HepG2 (cell line): ENCODE measurements around the gene ZKSCAN3. TPM values are rescaled to one million over a fixed set of nuclear protein-coding genes. Genes with fewer than 3 reads are reported as not detected.

Source experiments
- FOSL2 ChIP-seq: sonication (generic); formaldehyde crosslinking; IDR thresholded peaks from 2 replicates; pipeline ENCODE4 v1.4.0; 2020; ENCODE audit warnings: missing genetic modification reagents
- GMEB1 ChIP-seq: sonication (generic); formaldehyde crosslinking; IDR thresholded peaks from 2 replicates; pipeline ENCODE4 v1.5.1; 2020; ENCODE audit warnings: missing genetic modification reagents, mild to moderate bottlenecking, borderline replicate concordance
- HNF4G ChIP-seq, 2 experiments: sonication (generic) in 1 of 2; formaldehyde crosslinking in 1 of 2; IDR thresholded peaks; 2 replicates each; pipeline versions ENCODE4 v1.4.0 to v1.6.1; 2011 to 2020; ENCODE audit warnings: borderline replicate concordance in 2 of 2, low read depth in 2 of 2, mild to moderate bottlenecking in 2 of 2, low read length in 1 of 2, missing genetic modification reagents in 1 of 2, moderate library complexity in 1 of 2
- JUND ChIP-seq: sonication (generic); formaldehyde crosslinking; IDR thresholded peaks from 2 replicates; pipeline ENCODE4 v1.8.0; 2022; ENCODE audit warnings: mild to moderate bottlenecking, missing genetic modification reagents
- MLLT10 ChIP-seq: sonication (generic); formaldehyde crosslinking; IDR thresholded peaks from 2 replicates; pipeline ENCODE4 v1.4.0; 2020; ENCODE audit warnings: missing genetic modification reagents
- MZF1 ChIP-seq: sonication (generic); formaldehyde crosslinking; IDR thresholded peaks from 2 replicates; pipeline ENCODE4 v1.8.1; 2023; ENCODE audit warnings: mild to moderate bottlenecking, missing genetic modification reagents, borderline replicate concordance
- NFIB ChIP-seq: sonication (generic); formaldehyde crosslinking; IDR thresholded peaks from 2 replicates; pipeline ENCODE4 v1.9.0; 2021; ENCODE audit warnings: missing genetic modification reagents, mild to moderate bottlenecking, borderline replicate concordance
- NONO ChIP-seq, 2 experiments: fragments of 450-650 bp in 1 of 2; sonication (generic) in 1 of 2; formaldehyde crosslinking in 1 of 2; IDR thresholded peaks in 1 of 2; conservative IDR thresholded peaks in 1 of 2; 2 replicates each; pipeline versions ENCODE4 v1.6.1 to v1.8.0; 2017 to 2022; ENCODE audit warnings: mild to moderate bottlenecking in 1 of 2, missing genetic modification reagents in 1 of 2, moderate library complexity in 1 of 2
- REPIN1 ChIP-seq: sonication (generic); formaldehyde crosslinking; IDR thresholded peaks from 2 replicates; pipeline ENCODE4 v1.8.0; 2022; ENCODE audit warnings: missing genetic modification reagents, low read depth, mild to moderate bottlenecking, borderline replicate concordance
- SCMH1 ChIP-seq: sonication (generic); formaldehyde crosslinking; IDR thresholded peaks from 2 replicates; pipeline ENCODE4 v1.9.0; 2021; ENCODE audit warnings: missing genetic modification reagents, mild to moderate bottlenecking, borderline replicate concordance
- TOPORS ChIP-seq: sonication (generic); formaldehyde crosslinking; IDR thresholded peaks from 2 replicates; pipeline ENCODE4 v1.8.0; 2023; ENCODE audit warnings: mild to moderate bottlenecking, missing genetic modification reagents
- ZBTB10 ChIP-seq: sonication (generic); formaldehyde crosslinking; IDR thresholded peaks from 2 replicates; pipeline ENCODE4 v1.4.0; 2020; ENCODE audit warnings: missing genetic modification reagents, borderline replicate concordance
- ZIK1 ChIP-seq: sonication (generic); formaldehyde crosslinking; IDR thresholded peaks from 2 replicates; pipeline ENCODE4 v1.5.0; 2020; ENCODE audit warnings: mild to moderate bottlenecking, low read depth, missing genetic modification reagents, borderline replicate concordance
- ZMAT3 ChIP-seq: sonication (generic); formaldehyde crosslinking; conservative IDR thresholded peaks from 2 replicates; pipeline ENCODE4 v1.7.0; 2021; ENCODE audit warnings: missing genetic modification reagents
- ZMYM4 ChIP-seq: sonication (generic); formaldehyde crosslinking; IDR thresholded peaks from 2 replicates; pipeline ENCODE4 v1.8.1; 2023; ENCODE audit warnings: mild to moderate bottlenecking, missing genetic modification reagents
- ZNF121 ChIP-seq: sonication (generic); formaldehyde crosslinking; IDR thresholded peaks from 2 replicates; pipeline ENCODE4 v1.5.0; 2020; ENCODE audit warnings: mild to moderate bottlenecking, missing genetic modification reagents
- ZNF235 ChIP-seq: sonication (generic); formaldehyde crosslinking; IDR thresholded peaks from 2 replicates; pipeline ENCODE4 v1.8.1; 2023; ENCODE audit warnings: mild to moderate bottlenecking, missing genetic modification reagents, borderline replicate concordance
- ZNF343 ChIP-seq: sonication (generic); formaldehyde crosslinking; IDR thresholded peaks from 2 replicates; pipeline ENCODE4 v1.4.0; 2020; ENCODE audit warnings: mild to moderate bottlenecking, missing genetic modification reagents
- ZNF430 ChIP-seq: sonication (generic); formaldehyde crosslinking; IDR thresholded peaks from 2 replicates; pipeline ENCODE4 v1.9.0; 2021; ENCODE audit warnings: mild to moderate bottlenecking, missing genetic modification reagents
- ZNF709 ChIP-seq: sonication (generic); formaldehyde crosslinking; IDR thresholded peaks from 2 replicates; pipeline ENCODE4 v1.5.0; 2020; ENCODE audit warnings: mild to moderate bottlenecking, missing genetic modification reagents
- polyA plus RNA-seq, 8 experiments: library from polyadenylated mRNA; depleted of rRNA in 3 of 8; stranded (reverse) in 7 of 8; unstranded in 1 of 8; fragments of >200 nt; fragmentation: Illumina TruSeq in 4 of 8; extraction: Trizol in 4 of 8; gene quantifications; 2 replicates each; pipeline versions ENCODE4 v1.2.1 to v1.2.3, GENCODE V29; 2011 to 2016; ENCODE audit warnings: low read depth in 4 of 8, missing spikeins in 1 of 8, mixed read lengths in 1 of 8; ENCODE audit not compliant: insufficient read depth in 1 of 8
- total RNA-seq, 5 experiments: library from RNA; depleted of rRNA; stranded (reverse); fragments of >200 nt; fragmentation: Illumina TruSeq; extraction: Trizol; gene quantifications; 2 replicates each; pipeline ENCODE4 v1.2.3, GENCODE V29; 2016; ENCODE audit warnings: low read depth in 1 of 5
- TF ChIP-seq, protein P1 (sequence below), 2 experiments: sonication (generic) in 1 of 2; formaldehyde crosslinking in 1 of 2; IDR thresholded peaks; 2 replicates each; pipeline versions ENCODE4 v1.5.1 to v1.6.1; 2011 to 2020; ENCODE audit warnings: borderline replicate concordance in 1 of 2, low read depth in 1 of 2, low read length in 1 of 2, mild to moderate bottlenecking in 1 of 2, missing genetic modification reagents in 1 of 2, moderate library complexity in 1 of 2

The ZKSCAN3 gene
- total and polyA plus RNA-seq, 2 of the 13 experiments (the other 11 are each of a cell fraction or from before 2014, with no cell fraction given) = 3.3 to 7.4 TPM

GRCh38 chr6:28399350-28400121 is 49.8 kb downstream of the ZKSCAN3 start, which contains the start of gene ZSCAN12 (continued):
- no peak for TF ChIP-seq NFIB (CRISPR knock-in tag)
- TF ChIP-seq TOPORS (CRISPR knock-in tag) = peak; percentile 80; the same call in 1 of the 2 replicates
- no peak for TF ChIP-seq SCMH1
- peak; percentile 94; the same call in 1 of the 2 replicates for TF ChIP-seq ZNF709
- TF ChIP-seq GMEB1 (CRISPR knock-in tag) = peak; percentile 91
- peak; percentile 75; the same call in 1 of the 2 replicates for TF ChIP-seq ZNF121
- no peak for TF ChIP-seq MLLT10 (CRISPR knock-in tag)
- TF ChIP-seq, protein P1, sequence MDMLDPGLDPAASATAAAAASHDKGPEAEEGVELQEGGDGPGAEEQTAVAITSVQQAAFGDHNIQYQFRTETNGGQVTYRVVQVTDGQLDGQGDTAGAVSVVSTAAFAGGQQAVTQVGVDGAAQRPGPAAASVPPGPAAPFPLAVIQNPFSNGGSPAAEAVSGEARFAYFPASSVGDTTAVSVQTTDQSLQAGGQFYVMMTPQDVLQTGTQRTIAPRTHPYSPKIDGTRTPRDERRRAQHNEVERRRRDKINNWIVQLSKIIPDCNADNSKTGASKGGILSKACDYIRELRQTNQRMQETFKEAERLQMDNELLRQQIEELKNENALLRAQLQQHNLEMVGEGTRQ (IDR thresholded peaks at IDR 0.05; ENCODE audit: low read depth, low read length) = no peak
- TF ChIP-seq, protein P1 (CRISPR knock-in tag; IDR thresholded peaks at IDR 0.05; ENCODE audit: borderline replicate concordance) = no peak; the same call in 1 of the 2 replicates
- TF ChIP-seq ZMYM4 = peak; percentile 100
- peak; percentile 91; the same call in 1 of the 2 replicates for TF ChIP-seq ZNF235
- peak; percentile 91 for TF ChIP-seq ZNF430 (CRISPR knock-in tag)
- peak; percentile 65; the same call in 1 of the 2 replicates for TF ChIP-seq ZIK1
- peak; percentile 49; the same call in 1 of the 2 replicates for TF ChIP-seq ZNF343 (CRISPR knock-in tag)
- peak; percentile 81; the same call in 1 of the 2 replicates for TF ChIP-seq ZMAT3
- TF ChIP-seq JUND = no peak
- TF ChIP-seq REPIN1 (CRISPR knock-in tag) = peak; percentile 95
- TF ChIP-seq ZBTB10 (CRISPR knock-in tag) = no peak
- peak; percentile 37; the same call in 1 of the 2 replicates for TF ChIP-seq FOSL2 (CRISPR knock-in tag)
- TF ChIP-seq HNF4G (IDR thresholded peaks at IDR 0.05; ENCODE audit: borderline replicate concordance, low read depth, low read length) = peak; percentile 34; the same call in 1 of the 2 replicates
- TF ChIP-seq HNF4G (CRISPR knock-in tag; IDR thresholded peaks at IDR 0.05; ENCODE audit: borderline replicate concordance, low read depth) = peak; percentile 70; the same call in 1 of the 2 replicates
- TF ChIP-seq MZF1 (CRISPR knock-in tag) = no peak
- TF ChIP-seq NONO (IDR thresholded peaks at IDR 0.05) = no peak
- TF ChIP-seq NONO (CRISPR knock-in tag; conservative IDR thresholded peaks at IDR 0.05) = peak; percentile 91
